Panc1 (cell line): ENCODE measurements around the gene AMPD1.

ENCODE experiments used
- POLR2AphosphoS5 ChIP-seq: IDR thresholded peaks from 2 replicates; pipeline ENCODE4 v1.6.1; 2012; ENCODE audit warnings: mild to moderate bottlenecking, low read depth, low read length, moderate library complexity
- SIN3A ChIP-seq: IDR thresholded peaks from 2 replicates; pipeline ENCODE4 v1.6.1; 2012; ENCODE audit warnings: low read depth, mild to moderate bottlenecking, low read length, moderate library complexity, borderline replicate concordance; ENCODE audit not compliant: insufficient read depth
- TCF7L2 ChIP-seq: IDR thresholded peaks from 2 replicates; pipeline ENCODE4 v1.6.1; 2011; ENCODE audit warnings: mild to moderate bottlenecking, low read depth, low read length, inconsistent platforms
- TF ChIP-seq, protein P1 (sequence below): fragments of 450-650 bp; IDR thresholded peaks from 2 replicates; pipeline ENCODE4 v1.5.1; 2017; ENCODE audit warnings: mild to moderate bottlenecking
- TF ChIP-seq, protein P2 (sequence below), 2 experiments: IDR thresholded peaks; 2 replicates each; pipeline ENCODE4 v1.6.1; 2011 to 2012; ENCODE audit warnings: low read depth in 2 of 2, control low read depth in 1 of 2, low read length in 1 of 2, mild to moderate bottlenecking in 1 of 2, moderate library complexity in 1 of 2; ENCODE audit not compliant: insufficient read depth in 1 of 2

DNA sequence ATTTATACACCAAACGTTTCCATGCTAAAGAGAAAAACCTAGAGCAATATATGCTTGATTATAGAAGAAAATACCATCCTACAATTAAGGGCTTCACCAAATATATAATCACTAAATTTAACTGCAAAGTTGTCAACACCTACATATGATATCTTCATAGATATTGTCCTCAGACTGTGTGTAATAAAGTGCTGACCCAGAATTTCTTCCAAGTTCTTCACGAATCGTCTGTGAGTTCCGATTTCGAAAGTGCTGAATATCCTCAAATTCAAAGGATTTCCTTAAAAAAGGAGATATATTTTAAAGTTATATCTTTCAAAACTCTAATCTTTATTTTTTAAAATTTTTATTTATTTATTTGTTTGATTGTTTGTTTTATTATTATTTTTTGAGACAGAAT lies 72.0 kb downstream of the AMPD1 start:
- TF ChIP-seq, protein P1, sequence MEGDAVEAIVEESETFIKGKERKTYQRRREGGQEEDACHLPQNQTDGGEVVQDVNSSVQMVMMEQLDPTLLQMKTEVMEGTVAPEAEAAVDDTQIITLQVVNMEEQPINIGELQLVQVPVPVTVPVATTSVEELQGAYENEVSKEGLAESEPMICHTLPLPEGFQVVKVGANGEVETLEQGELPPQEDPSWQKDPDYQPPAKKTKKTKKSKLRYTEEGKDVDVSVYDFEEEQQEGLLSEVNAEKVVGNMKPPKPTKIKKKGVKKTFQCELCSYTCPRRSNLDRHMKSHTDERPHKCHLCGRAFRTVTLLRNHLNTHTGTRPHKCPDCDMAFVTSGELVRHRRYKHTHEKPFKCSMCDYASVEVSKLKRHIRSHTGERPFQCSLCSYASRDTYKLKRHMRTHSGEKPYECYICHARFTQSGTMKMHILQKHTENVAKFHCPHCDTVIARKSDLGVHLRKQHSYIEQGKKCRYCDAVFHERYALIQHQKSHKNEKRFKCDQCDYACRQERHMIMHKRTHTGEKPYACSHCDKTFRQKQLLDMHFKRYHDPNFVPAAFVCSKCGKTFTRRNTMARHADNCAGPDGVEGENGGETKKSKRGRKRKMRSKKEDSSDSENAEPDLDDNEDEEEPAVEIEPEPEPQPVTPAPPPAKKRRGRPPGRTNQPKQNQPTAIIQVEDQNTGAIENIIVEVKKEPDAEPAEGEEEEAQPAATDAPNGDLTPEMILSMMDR, result no peak
- no peak for TF ChIP-seq TCF7L2
- TF ChIP-seq, protein P2, sequence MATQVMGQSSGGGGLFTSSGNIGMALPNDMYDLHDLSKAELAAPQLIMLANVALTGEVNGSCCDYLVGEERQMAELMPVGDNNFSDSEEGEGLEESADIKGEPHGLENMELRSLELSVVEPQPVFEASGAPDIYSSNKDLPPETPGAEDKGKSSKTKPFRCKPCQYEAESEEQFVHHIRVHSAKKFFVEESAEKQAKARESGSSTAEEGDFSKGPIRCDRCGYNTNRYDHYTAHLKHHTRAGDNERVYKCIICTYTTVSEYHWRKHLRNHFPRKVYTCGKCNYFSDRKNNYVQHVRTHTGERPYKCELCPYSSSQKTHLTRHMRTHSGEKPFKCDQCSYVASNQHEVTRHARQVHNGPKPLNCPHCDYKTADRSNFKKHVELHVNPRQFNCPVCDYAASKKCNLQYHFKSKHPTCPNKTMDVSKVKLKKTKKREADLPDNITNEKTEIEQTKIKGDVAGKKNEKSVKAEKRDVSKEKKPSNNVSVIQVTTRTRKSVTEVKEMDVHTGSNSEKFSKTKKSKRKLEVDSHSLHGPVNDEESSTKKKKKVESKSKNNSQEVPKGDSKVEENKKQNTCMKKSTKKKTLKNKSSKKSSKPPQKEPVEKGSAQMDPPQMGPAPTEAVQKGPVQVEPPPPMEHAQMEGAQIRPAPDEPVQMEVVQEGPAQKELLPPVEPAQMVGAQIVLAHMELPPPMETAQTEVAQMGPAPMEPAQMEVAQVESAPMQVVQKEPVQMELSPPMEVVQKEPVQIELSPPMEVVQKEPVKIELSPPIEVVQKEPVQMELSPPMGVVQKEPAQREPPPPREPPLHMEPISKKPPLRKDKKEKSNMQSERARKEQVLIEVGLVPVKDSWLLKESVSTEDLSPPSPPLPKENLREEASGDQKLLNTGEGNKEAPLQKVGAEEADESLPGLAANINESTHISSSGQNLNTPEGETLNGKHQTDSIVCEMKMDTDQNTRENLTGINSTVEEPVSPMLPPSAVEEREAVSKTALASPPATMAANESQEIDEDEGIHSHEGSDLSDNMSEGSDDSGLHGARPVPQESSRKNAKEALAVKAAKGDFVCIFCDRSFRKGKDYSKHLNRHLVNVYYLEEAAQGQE (IDR thresholded peaks at IDR 0.05; ENCODE audit: insufficient read depth in 1 of 2, low read depth in 2 of 2, low read length in 1 of 2), result no peak
- TF ChIP-seq POLR2AphosphoS5, result no peak
- TF ChIP-seq SIN3A, result no peak
